OCI-LY3 (cell line): ENCODE measurements around the gene PLPPR1.

Experiments
- CTCF ChIP-seq: fragments of 200-600, 300-600 bp; sonication (generic); IDR thresholded peaks from 2 replicates; pipeline ENCODE4 v1.5.1; 2014; ENCODE audit warnings: antibody characterized with exemption, low read length, low read depth
- EZH2phosphoT487 ChIP-seq: fragments of 200-600 bp; shearing (Covaris generic); IDR thresholded peaks from 2 replicates; pipeline ENCODE4 v1.6.1; 2018; ENCODE audit warnings: antibody characterized with exemption, mixed run types, low read depth

GRCh38 chr9:101325053-101325452, 296.5 kb downstream of the PLPPR1 start:
- TF ChIP-seq CTCF, result no peak
- TF ChIP-seq EZH2phosphoT487, result no peak
